ENCODE data around the gene TCFL5. TPM values are rescaled to one million over a fixed set of nuclear protein-coding genes. Genes with fewer than 3 reads are reported as not detected.
"Not testable (repeated sequence)": the region's sequence is repeated elsewhere in the genome, so short reads cannot be mapped to it uniquely, and the experiment has no call there.

TCFL5 gene
- total RNA-seq, 4 donors from 2014 or later, result 2.6 to 6.6 (median 5.0) TPM

DNA sequence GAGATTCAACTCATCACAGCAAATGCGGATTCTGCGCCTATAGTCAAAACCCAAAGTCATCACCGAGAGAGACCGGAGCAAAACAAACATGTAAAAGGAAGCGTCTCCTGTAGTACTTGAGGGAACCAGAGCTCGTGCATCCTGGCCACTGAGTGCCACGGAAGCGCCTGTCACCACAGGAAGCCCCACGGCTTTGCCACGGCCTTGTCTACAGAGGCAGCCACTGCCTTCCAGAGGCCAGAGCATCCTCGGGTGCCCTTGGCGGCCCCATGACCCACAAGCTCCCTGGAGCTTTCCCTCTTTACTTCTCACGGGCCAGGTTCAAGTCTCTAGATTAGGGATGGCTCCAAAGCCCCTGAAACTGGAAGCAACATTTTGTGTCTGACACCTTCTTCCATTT, 7.5 kb downstream of the TCFL5 start:
- Histone ChIP-seq H3K4me3 (no peak overlapping the region), H3K27me3 (no peaks in the 10 kb centered on the region), H3K36me3 (no peaks in the 10 kb centered on the region), H3K27ac (no peak overlapping the region), H3K9me3 (no peaks in the 10 kb centered on the region), H3K4me1 (no peaks in the 10 kb centered on the region)
- DNase-seq, result peak in 2 of 3 donors; percentile 26 to 37
- TF ChIP-seq, protein P1, sequence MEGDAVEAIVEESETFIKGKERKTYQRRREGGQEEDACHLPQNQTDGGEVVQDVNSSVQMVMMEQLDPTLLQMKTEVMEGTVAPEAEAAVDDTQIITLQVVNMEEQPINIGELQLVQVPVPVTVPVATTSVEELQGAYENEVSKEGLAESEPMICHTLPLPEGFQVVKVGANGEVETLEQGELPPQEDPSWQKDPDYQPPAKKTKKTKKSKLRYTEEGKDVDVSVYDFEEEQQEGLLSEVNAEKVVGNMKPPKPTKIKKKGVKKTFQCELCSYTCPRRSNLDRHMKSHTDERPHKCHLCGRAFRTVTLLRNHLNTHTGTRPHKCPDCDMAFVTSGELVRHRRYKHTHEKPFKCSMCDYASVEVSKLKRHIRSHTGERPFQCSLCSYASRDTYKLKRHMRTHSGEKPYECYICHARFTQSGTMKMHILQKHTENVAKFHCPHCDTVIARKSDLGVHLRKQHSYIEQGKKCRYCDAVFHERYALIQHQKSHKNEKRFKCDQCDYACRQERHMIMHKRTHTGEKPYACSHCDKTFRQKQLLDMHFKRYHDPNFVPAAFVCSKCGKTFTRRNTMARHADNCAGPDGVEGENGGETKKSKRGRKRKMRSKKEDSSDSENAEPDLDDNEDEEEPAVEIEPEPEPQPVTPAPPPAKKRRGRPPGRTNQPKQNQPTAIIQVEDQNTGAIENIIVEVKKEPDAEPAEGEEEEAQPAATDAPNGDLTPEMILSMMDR (IDR thresholded peaks at IDR 0.05), result no peak
- no peak for TF ChIP-seq POLR2A (IDR thresholded peaks at IDR 0.05)

DNA sequence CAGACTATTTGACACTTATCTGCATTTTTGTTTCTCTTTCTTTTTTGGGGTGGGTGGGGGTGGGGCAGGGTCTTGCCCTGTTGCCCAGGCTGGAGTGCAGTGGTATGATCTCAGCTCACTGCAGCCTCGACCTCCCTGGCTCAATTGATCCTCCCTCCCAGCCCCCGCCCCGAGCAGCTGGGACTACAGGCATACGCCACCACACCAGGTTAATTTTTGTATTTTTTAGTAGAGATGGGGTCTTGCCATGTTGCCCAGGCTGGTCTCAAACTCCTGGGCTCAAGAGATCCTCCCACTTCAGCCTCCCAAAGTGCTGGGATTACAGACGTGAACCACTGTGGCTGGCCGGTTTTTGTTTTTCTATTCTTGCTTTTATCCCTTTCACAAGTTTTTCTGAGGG, 8.3 kb downstream of the TCFL5 start:
- not testable (repeated sequence) for H3K27me3 ChIP-seq, H3K4me1 ChIP-seq, H3K36me3 ChIP-seq, H3K9me3 ChIP-seq, H3K4me3 ChIP-seq, H3K27ac ChIP-seq
- DNase-seq, result peak in 1 of 3 donors; percentile 1

DNA sequence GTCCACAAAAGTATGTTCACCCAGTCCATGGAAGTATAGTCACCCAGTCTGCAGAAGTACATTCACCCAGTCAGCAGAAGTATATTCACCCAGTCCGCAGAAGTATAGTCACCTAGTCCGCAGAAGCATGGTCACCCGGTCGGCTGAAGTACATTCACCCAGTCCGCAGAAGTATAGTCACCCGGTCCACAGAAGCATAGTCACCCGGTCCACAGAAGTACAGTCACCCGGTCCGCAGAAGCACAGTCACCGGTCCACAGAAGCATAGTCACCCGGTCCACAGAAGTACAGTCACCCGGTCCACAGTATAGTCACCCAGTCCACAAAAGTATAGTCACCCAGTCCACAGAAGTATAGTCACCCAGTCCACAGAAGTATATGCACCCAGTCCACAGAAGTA, 8.8 kb downstream of the TCFL5 start:
- Histone ChIP-seq H3K9me3 (no peaks in the 10 kb centered on the region), H3K27ac (no peak overlapping the region), H3K4me1 (no peaks in the 10 kb centered on the region), H3K36me3 (no peaks in the 10 kb centered on the region), H3K4me3 (no peak overlapping the region), H3K27me3 (no peaks in the 10 kb centered on the region)
- DNase-seq, result peak in 1 of 3 donors; percentile 7
- TF ChIP-seq, protein P1 (IDR thresholded peaks at IDR 0.05), result no peak
- no peak for TF ChIP-seq POLR2A (IDR thresholded peaks at IDR 0.05)

DNA sequence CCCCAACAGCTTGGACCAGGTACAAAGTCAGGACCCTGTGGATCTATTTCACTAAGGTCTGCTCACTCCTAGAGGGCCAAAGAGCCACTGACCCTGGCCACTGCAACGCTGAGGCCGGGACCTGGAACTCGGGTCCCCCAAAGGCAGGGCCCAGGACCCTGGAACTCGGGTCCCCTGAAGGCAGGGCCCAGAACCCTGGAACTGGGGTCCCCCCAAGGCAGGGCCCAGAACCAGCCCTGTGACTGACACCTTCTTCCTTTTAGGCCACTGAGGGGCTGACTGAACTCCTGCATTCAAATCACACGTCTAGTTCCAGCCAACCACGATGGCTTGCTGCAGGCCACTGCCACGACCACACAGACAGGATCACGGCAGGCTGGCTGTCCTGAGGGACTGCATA, 9.4 kb downstream of the TCFL5 start:
- DNase-seq, result no peak
- Histone ChIP-seq H3K4me3 (no peak overlapping the region), H3K27ac (no peak overlapping the region), H3K4me1 (no peaks in the 10 kb centered on the region), H3K36me3 (no peaks in the 10 kb centered on the region), H3K27me3 (no peaks in the 10 kb centered on the region), H3K9me3 (no peaks in the 10 kb centered on the region)
- TF ChIP-seq POLR2A (IDR thresholded peaks at IDR 0.05), result no peak
- TF ChIP-seq, protein P1 (IDR thresholded peaks at IDR 0.05), result no peak

DNA sequence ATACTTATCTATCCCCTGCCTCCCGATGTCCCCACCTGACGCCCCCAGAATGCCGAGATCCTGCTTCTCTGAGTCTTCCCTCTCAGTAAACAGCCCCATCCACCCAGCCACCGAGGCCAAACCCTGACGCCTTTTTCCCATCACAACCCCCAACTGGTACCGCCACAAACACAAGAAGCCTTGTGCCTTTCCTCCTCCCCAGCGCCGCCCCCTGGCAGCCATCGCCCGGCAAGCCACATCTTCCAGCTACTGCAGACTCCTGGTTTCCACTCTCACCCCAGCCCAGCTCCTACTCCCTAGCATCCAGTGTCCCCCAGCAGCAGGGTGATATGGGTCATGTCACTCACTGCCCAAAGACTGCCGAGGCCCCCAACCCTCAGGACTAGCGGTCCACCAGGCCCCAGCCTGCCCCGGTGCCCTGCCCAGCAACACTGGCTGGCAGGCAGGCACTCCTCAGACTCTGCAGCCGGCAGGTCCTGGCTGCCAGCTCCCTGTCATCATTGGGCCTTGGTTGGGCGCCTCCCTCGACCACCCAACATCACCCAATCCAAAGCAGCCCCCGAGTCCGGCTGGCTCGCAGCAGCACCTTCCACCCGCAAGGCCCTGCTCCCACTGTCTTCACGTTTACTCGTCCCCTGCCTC, 11.2 kb downstream of the TCFL5 start:
- TF ChIP-seq, protein P1 (IDR thresholded peaks at IDR 0.05), result no peak
- no peak for TF ChIP-seq POLR2A (IDR thresholded peaks at IDR 0.05)
- Histone ChIP-seq H3K4me3 (no peak overlapping the region), H3K36me3 (no peaks in the 10 kb centered on the region), H3K27ac (no peak overlapping the region), H3K27me3 (no peaks in the 10 kb centered on the region), H3K9me3 (no peaks in the 10 kb centered on the region), H3K4me1 (no peaks in the 10 kb centered on the region)
- no peak for DNase-seq

DNA sequence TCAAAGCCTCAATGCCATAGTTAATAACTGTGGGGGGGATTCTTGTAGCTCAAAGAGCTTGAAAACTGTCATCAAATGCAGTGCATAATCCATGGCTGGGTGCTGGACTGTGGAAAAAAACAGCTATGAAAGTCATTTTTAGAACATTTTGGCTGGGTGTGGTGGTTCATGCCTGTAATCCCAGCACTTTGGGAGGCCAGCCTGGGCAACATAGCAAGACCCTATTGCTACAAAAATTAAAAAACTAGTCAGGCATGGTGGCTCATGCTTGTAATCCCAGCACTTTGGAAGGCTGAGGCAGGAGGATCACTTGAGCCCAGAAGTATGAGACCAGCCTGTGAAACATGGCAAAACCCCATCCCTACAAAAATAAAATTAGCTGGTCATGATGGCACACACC, 12.2 kb downstream of the TCFL5 start:
- no peak overlapping the region for H3K27ac ChIP-seq
- no peaks in the 10 kb centered on the region for H3K9me3 ChIP-seq
- no peaks in the 10 kb centered on the region for H3K4me1 ChIP-seq
- TF ChIP-seq POLR2A (IDR thresholded peaks at IDR 0.05), result no peak
- TF ChIP-seq, protein P1 (IDR thresholded peaks at IDR 0.05), result no peak
- H3K4me3 ChIP-seq, result no peak overlapping the region
- no peaks in the 10 kb centered on the region for H3K27me3 ChIP-seq
- DNase-seq, result no peak
- H3K36me3 ChIP-seq, result no peaks in the 10 kb centered on the region

DNA sequence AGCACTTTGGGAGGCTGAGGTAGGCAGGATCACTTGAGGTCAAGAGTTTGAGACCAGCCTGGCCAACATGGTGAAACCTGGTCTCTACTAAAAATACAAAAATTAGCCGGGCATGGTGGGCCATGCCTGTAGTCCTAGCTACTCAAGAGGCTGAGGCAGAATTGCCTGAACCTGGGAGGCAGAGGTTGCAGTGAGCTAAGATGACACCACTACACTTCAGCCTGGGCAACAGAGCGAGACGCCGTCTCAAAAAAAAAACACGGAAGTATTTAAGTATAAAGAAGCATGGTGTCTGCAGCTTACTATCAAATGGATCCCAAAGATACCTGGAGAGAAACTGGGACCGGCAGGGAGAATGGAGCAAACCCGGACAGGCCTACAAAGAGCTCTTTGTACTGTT, 12.7 kb downstream of the TCFL5 start:
- DNase-seq, H3K36me3 ChIP-seq, H3K27ac ChIP-seq, H3K4me3 ChIP-seq, H3K4me1 ChIP-seq, H3K9me3 ChIP-seq, H3K27me3 ChIP-seq: not testable (repeated sequence)

Data from Peyer's patch (tissue), 4 donors.